Ishikawa (cell line): ENCODE measurements around the gene NGDN.

ENCODE experiments used
- CEBPB ChIP-seq: IDR thresholded peaks from 2 replicates; pipeline ENCODE4 v1.6.1; 2012
- CREB1 ChIP-seq: IDR thresholded peaks from 2 replicates; pipeline ENCODE4 v1.6.1; 2012; ENCODE audit warnings: low read depth
- EGR1 ChIP-seq: IDR thresholded peaks from 2 replicates; pipeline ENCODE4 v1.6.1; 2012
- EP300 ChIP-seq: IDR thresholded peaks from 2 replicates; pipeline ENCODE4 v1.6.1; 2012; ENCODE audit warnings: borderline replicate concordance
- FOXM1 ChIP-seq: IDR thresholded peaks from 2 replicates; pipeline ENCODE4 v1.6.1; 2012; ENCODE audit warnings: low read depth, borderline replicate concordance
- NFIC ChIP-seq: IDR thresholded peaks from 2 replicates; pipeline ENCODE4 v1.6.1; 2012
- RAD21 ChIP-seq: IDR thresholded peaks from 2 replicates; pipeline ENCODE4 v1.6.1; 2012; ENCODE audit warnings: low read depth
- TAF1 ChIP-seq: IDR thresholded peaks from 2 replicates; pipeline ENCODE4 v1.6.1; 2012; ENCODE audit warnings: low read depth, mild to moderate bottlenecking
- TCF12 ChIP-seq: IDR thresholded peaks from 2 replicates; pipeline ENCODE4 v1.6.1; 2012; ENCODE audit warnings: low read depth
- TEAD4 ChIP-seq: IDR thresholded peaks from 2 replicates; pipeline ENCODE4 v1.6.1; 2012
- YY1 ChIP-seq: IDR thresholded peaks from 2 replicates; pipeline ENCODE4 v1.6.1; 2012; ENCODE audit warnings: low read depth
- ZBTB7A ChIP-seq: IDR thresholded peaks from 2 replicates; pipeline ENCODE4 v1.6.1; 2012; ENCODE audit warnings: low read depth
- TF ChIP-seq, protein P1 (sequence below): IDR thresholded peaks from 2 replicates; pipeline ENCODE4 v1.6.1; 2012; ENCODE audit warnings: low read depth, mild to moderate bottlenecking
- TF ChIP-seq, protein P2 (sequence below): IDR thresholded peaks from 2 replicates; pipeline ENCODE4 v1.6.1; 2012
- TF ChIP-seq, protein P3 (sequence below): IDR thresholded peaks from 2 replicates; pipeline ENCODE4 v1.6.1; 2012

NGDN gene

DNA sequence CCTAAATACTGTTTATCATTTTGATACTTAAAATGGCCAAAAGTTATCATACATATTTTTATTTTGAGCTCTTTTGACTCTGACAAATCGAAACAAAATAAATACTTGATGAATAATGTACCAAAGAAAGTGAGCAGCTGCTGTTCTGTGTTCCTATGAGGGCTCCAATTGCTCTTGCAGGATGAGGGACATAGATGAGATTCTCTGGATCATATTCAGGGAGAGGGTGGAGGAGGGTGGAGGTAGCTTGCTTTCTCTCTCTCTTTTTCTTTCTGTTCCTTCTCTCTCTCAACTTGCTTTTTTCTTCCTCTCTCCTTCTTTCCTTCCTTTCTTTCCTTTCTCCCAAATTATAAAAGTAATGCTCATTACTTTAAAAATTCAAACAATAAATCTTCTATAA, 25.2 kb upstream of the NGDN start:
- TF ChIP-seq CEBPB, result no peak
- TF ChIP-seq FOXM1, result no peak
- TF ChIP-seq TAF1, result no peak
- no peak for TF ChIP-seq RAD21

DNA sequence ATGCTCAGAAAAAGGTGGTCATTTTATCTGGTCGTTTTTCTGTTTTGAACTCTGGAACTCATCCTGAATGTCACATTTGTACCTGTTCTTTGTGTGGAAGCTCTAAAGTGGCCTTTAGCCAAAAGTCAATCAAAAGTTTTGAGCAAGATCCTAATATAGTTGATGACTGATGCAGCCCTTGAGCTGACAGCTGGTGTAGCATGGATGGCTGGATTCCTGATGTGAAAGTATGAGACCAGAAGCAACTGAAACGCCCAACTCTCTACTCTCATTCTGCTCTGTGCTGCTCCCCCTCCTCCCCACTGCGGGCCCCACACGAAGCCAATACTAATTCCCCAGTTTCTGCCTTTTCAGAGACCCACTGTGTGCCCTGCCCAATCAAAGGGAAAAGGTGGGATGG, 23.7 kb upstream of the NGDN start:
- TF ChIP-seq TAF1 (no peak), CREB1 (no peak), NFIC (no peak), RAD21 (no peak), ZBTB7A (no peak), TEAD4 (no peak), FOXM1 (no peak), EGR1 (no peak), TCF12 (no peak)
- TF ChIP-seq, protein P1, sequence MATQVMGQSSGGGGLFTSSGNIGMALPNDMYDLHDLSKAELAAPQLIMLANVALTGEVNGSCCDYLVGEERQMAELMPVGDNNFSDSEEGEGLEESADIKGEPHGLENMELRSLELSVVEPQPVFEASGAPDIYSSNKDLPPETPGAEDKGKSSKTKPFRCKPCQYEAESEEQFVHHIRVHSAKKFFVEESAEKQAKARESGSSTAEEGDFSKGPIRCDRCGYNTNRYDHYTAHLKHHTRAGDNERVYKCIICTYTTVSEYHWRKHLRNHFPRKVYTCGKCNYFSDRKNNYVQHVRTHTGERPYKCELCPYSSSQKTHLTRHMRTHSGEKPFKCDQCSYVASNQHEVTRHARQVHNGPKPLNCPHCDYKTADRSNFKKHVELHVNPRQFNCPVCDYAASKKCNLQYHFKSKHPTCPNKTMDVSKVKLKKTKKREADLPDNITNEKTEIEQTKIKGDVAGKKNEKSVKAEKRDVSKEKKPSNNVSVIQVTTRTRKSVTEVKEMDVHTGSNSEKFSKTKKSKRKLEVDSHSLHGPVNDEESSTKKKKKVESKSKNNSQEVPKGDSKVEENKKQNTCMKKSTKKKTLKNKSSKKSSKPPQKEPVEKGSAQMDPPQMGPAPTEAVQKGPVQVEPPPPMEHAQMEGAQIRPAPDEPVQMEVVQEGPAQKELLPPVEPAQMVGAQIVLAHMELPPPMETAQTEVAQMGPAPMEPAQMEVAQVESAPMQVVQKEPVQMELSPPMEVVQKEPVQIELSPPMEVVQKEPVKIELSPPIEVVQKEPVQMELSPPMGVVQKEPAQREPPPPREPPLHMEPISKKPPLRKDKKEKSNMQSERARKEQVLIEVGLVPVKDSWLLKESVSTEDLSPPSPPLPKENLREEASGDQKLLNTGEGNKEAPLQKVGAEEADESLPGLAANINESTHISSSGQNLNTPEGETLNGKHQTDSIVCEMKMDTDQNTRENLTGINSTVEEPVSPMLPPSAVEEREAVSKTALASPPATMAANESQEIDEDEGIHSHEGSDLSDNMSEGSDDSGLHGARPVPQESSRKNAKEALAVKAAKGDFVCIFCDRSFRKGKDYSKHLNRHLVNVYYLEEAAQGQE, result no peak
- TF ChIP-seq, protein P2, sequence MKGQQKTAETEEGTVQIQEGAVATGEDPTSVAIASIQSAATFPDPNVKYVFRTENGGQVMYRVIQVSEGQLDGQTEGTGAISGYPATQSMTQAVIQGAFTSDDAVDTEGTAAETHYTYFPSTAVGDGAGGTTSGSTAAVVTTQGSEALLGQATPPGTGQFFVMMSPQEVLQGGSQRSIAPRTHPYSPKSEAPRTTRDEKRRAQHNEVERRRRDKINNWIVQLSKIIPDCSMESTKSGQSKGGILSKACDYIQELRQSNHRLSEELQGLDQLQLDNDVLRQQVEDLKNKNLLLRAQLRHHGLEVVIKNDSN, result no peak
- TF ChIP-seq, protein P3, sequence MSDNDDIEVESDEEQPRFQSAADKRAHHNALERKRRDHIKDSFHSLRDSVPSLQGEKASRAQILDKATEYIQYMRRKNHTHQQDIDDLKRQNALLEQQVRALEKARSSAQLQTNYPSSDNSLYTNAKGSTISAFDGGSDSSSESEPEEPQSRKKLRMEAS, result no peak

DNA sequence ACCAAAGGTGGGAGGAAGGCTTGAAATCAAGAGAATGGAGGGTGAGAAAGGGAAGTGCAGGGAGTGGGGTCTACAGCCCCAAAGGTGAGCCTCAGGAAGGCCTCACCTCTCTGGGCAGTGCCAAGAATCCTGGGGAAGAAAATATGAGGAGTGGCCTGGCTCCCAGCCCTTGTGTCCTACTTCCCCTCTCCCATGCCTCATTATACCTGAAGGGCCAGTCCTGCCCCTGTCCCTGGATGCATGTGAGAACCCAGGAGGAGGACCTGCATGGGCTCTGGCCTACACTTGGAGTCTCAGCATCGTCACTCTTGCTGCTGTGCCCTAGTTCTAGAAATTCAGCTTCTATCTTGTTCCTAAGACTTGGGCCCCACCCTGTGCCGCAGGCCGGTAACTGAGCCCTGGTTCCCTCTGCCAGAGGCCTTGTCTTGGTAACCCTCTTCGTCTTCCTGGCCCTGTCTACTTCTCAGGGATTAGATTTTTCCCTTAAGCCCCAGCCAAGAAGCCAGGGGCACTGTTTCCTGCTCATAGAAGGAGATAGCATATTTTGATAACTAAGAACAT, 23.1 kb upstream of the NGDN start:
- TF ChIP-seq EP300 (no peak), TCF12 (no peak), RAD21 (no peak), YY1 (no peak), ZBTB7A (no peak), FOXM1 (no peak), TEAD4 (no peak), EGR1 (no peak), TAF1 (no peak), CEBPB (no peak), CREB1 (no peak), NFIC (no peak)
- TF ChIP-seq, protein P3, result no peak
- TF ChIP-seq, protein P1, result no peak
- TF ChIP-seq, protein P2, result no peak

DNA sequence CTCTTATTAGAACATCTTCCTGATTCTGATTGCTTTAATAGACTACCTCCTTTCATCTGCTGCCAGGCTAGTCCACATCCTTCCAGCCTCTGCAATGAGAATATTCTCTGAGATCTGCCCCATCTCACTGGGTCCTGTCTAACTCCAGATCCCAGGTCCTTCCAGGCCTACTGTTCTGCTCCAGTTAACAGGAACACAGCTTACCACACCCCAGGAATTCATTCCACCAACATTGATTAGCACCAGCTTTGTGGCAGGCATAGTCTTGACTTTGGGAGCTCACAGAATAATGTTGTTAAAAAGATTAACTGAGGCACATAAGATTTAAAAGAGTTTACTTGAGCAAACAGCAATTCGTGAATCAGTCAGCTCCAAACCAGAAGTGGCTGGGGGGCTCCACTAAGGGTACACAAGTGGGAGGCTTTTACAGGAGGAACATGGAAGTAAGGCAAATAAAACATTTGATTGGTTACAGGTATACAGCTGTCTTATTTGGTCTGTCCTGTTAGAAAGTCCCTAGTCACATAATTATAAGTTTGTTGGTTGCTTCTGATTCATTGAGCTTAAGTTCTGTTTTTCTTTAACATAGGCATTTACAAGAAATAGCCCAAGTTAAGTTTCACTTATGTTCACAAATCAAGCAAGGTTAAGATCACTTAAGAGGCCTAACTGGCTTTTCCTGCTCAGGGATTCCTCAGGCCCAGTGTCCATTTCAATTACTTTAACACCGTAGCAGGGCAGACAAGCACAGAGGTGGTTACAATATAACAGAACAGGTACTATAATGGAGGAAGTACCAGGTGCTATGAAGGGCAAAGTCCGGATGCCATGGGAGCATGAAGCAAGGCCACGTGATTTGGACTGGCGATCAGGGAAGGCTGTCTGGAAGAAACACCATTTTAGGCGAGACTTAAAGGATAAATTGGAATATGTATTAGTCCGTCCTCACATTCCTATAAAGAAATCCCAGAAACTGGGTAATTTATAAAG, 21.8 kb upstream of the NGDN start:
- TF ChIP-seq RAD21 (no peak), TCF12 (no peak), NFIC (no peak), CEBPB (no peak), EGR1 (no peak), EP300 (no peak)
- TF ChIP-seq, protein P2, result no peak
- TF ChIP-seq, protein P1, result no peak
